A673 (cell line): ENCODE data around the gene MAEL. TPM values are rescaled to one million over a fixed set of nuclear protein-coding genes. Genes with fewer than 3 reads are reported as not detected.
A peak's percentile ranks its signal among the peaks of the same experiment; 100 is the strongest.

Experiments
- BruUV-seq: library from RNA; stranded (reverse); fragments of 400-500 nt; replicated peaks from 2 replicates; lab custom pipeline; 2021; lab: Mats Ljungman, UMichigan
- CTCF ChIA-PET: fragments of 300-600 bp; sonication (Branson Sonifier 250); formaldehyde crosslinking; loops from one replicate; lab custom pipeline; 2022; ENCODE audit warnings: antibody characterized with exemption; lab: Charles Lee
- POLR2A ChIA-PET: fragments of 300-600 bp; sonication (Branson Sonifier 250); formaldehyde crosslinking; loops from one replicate; lab custom pipeline; 2022; ENCODE audit warnings: antibody characterized with exemption; ENCODE audit not compliant: low non-redundant PET; lab: Charles Lee
- DNase-seq: peaks from one replicate; pipeline ENCODE4 v3.0.0-alpha.2; 2015; ENCODE audit warnings: low spot score
- H3K27ac ChIP-seq: fragments of 200-600 bp; sonication (generic); 2 replicates; pipeline ENCODE4 v1.5.1; 2016; ENCODE audit warnings: mixed run types, low read depth, mild to moderate bottlenecking, mixed read lengths, antibody characterized with exemption, low read length; ENCODE audit not compliant: poor library complexity, severe bottlenecking
- H3K27me3 ChIP-seq: fragments of 200-600 bp; sonication (generic); replicated peaks from 2 replicates; pipeline ENCODE4 v1.6.1; 2017; ENCODE audit warnings: mixed run types, low read depth, mild to moderate bottlenecking, mixed read lengths, antibody characterized with exemption, low read length; ENCODE audit not compliant: insufficient read depth, poor library complexity
- H3K36me3 ChIP-seq: fragments of 200-600 bp; sonication (generic); 2 replicates; pipeline ENCODE4 v1.6.1; 2016; ENCODE audit warnings: mixed run types, mild to moderate bottlenecking, mixed read lengths, antibody characterized with exemption, low read length; ENCODE audit not compliant: insufficient read depth, poor library complexity, severe bottlenecking
- H3K4me1 ChIP-seq: fragments of 200-600 bp; sonication (generic); 2 replicates; pipeline ENCODE4 v1.6.1; 2017; ENCODE audit warnings: mixed run types, mild to moderate bottlenecking, mixed read lengths, antibody characterized with exemption, low read length; ENCODE audit not compliant: insufficient read depth, poor library complexity, severe bottlenecking
- H3K4me3 ChIP-seq: fragments of 200-600 bp; sonication (generic); 2 replicates; pipeline ENCODE4 v1.5.1; 2016; ENCODE audit warnings: low read depth, mixed run types, mild to moderate bottlenecking, mixed read lengths, low read length; ENCODE audit not compliant: poor library complexity, severe bottlenecking
- H3K9me3 ChIP-seq: fragments of 200-600 bp; sonication (generic); 2 replicates; pipeline ENCODE4 v1.6.1; 2016; ENCODE audit warnings: mixed run types, low read depth, mild to moderate bottlenecking, mixed read lengths, antibody characterized with exemption, low read length; ENCODE audit not compliant: poor library complexity, severe bottlenecking
- CTCF ChIP-seq: fragments of 300-800, 200-600 bp; sonication (generic); conservative IDR thresholded peaks from 2 replicates; pipeline ENCODE4 v1.5.1; 2017; ENCODE audit warnings: low read depth, mild to moderate bottlenecking, antibody characterized with exemption, low read length, moderate library complexity, mixed read lengths
- EZH2 ChIP-seq: fragments of 200-600 bp; sonication (generic); IDR thresholded peaks from 2 replicates; pipeline ENCODE4 v1.6.1; 2017; ENCODE audit warnings: borderline replicate concordance, low read depth, mild to moderate bottlenecking, mixed read lengths, antibody characterized with exemption, low read length; ENCODE audit not compliant: poor library complexity, severe bottlenecking
- intact Hi-C: fragments of 100-400 bp; cut with micrococcal nuclease; formaldehyde crosslinking; loops from one replicate; pipeline ENCODE4 v1.10.0; 2022; ENCODE audit not compliant: unreplicated experiment
- total RNA-seq: library from RNA; stranded (reverse); gene quantifications from 2 replicates; pipeline ENCODE4 v1.2.3, GENCODE V29; 2021

The MAEL gene
- total RNA-seq, 1 experiment from 2014 or later, result not detected

DNA sequence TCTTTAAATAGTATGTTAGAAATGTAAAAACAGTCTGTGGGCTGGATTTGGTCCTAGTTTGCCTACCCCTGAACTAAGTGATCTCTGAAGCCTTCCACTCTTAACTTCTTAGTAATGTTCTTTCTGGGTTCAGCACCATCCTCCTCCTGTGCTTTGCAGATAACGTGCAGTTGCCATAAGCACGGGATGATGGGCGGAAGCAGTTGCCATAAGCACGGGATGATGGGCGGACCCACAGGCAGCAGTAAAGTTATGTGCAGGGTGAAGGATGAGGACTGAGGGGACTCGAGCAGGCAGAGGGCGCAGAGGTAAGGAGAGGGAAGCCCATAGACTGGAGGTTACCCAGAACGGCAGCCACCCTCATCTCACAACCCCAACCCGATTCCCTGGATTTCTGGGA is 75.5 kb downstream of the MAEL start:
- no peaks in the 10 kb centered on the region for H3K27me3 ChIP-seq
- no peak for DNase-seq
- TF ChIP-seq EZH2, result no peak
- no peak for TF ChIP-seq CTCF
- ChIA-PET POLR2A (no interaction called here), CTCF (interaction anchor here (1.4 kb wide), 1 partner anchor 156 kb away, joined by 3 read pairs; no protein-coding TSS in a partner anchor)
- H3K36me3 ChIP-seq, result no peaks in the 10 kb centered on the region
- no peaks in the 10 kb centered on the region for H3K9me3 ChIP-seq
- BruUV-seq, result no TSS peak
- H3K4me3 ChIP-seq, result no peak overlapping the region
- H3K27ac ChIP-seq, result no peak overlapping the region
- intact Hi-C loops, result loop anchor here (10.0 kb wide), 1 partner anchor 620 kb away; no protein-coding TSS in a partner anchor
- H3K4me1 ChIP-seq, result no peaks in the 10 kb centered on the region

DNA sequence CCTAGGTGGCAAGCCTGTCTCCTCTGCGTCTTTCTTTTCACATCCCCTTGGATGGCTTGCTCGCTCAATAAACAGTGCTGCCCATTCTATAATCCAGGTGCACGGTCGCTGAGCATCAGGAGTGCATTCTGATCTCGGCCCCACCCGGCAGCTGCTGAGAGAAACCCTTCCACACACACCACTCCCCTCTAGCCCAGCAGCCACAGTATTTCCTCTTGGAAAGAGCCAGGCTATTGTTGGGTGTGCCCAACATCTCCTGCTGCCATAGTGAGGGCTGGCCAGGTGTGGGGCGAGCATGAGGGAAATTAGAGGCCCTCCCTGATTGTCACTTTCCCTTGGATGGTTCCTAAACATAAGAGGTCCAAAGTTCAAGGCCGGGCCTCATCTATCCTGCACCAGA is 76.4 kb downstream of the MAEL start:
- ChIA-PET POLR2A (no interaction called here), CTCF (interaction anchor here (0.6 to 0.9 kb wide), 2 partner anchors 8 to 14 kb away, joined by 3 read pairs; no protein-coding TSS in a partner anchor)
- intact Hi-C loops, result loop anchor here (10.0 kb wide), 1 partner anchor 619 kb away; no protein-coding TSS in a partner anchor
- H3K27ac ChIP-seq, result no peak overlapping the region
- H3K4me1 ChIP-seq, result no peaks in the 10 kb centered on the region
- no peaks in the 10 kb centered on the region for H3K36me3 ChIP-seq
- no peak overlapping the region for H3K4me3 ChIP-seq
- BruUV-seq, result no TSS peak
- no peak for DNase-seq
- TF ChIP-seq EZH2 (no peak), CTCF (no peak)
- H3K27me3 ChIP-seq, result no peaks in the 10 kb centered on the region
- H3K9me3 ChIP-seq, result no peaks in the 10 kb centered on the region

DNA sequence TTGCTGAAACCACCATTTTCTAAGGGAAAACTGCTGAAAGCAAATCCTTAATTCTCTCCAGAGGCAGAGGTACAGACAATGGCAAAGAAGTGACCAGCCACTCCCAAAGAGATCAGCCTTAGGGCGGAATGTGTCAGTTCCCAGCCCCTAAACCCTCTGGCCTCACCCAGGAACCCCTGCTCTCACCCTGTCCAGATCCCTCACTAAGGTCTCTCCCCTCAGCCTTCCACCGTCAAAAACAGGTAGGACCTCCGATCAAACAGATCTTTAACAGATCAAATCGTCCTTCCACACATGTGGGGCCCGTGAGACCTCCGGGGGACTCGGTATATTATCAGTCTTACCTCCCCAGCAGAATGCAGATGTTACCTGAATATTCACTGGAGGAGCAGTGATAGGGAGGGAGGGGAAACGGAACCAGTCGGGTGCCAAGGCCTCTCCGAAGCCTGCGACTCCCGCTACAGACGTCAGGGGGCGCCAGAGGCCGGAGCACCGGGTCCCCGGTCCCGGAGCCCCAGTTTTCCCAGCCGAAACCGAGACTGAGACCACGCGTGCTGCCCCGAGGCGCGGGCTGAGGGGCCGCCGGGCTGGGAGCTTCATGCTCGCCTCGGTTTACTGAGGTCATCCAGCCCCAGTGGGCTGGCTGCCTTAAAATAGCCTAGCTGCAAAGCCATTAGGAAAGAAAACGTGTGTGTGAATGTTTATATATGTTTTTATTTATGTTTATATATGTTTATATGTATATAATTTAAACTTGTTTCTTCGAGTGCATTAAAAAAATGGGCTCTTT is 77.4 kb downstream of the MAEL start:
- H3K4me3 ChIP-seq, result peak overlapping the region; percentile 21
- ChIA-PET POLR2A (interaction anchor here (1.1 kb wide), 1 partner anchor 142 kb away, joined by 3 read pairs; no protein-coding TSS in a partner anchor), CTCF (interaction anchor here (0.8 to 1.4 kb wide), 4 partner anchors 9 to 201 kb away, joined by 3 to 17 read pairs (median 6); partner anchors contain the start of gene POU2F1)
- no peaks in the 10 kb centered on the region for H3K4me1 ChIP-seq
- H3K9me3 ChIP-seq, result no peaks in the 10 kb centered on the region
- BruUV-seq, result no TSS peak
- no peaks in the 10 kb centered on the region for H3K36me3 ChIP-seq
- no peak for TF ChIP-seq EZH2
- TF ChIP-seq CTCF, result peak; percentile 95
- DNase-seq, result peak; percentile 83
- intact Hi-C loops, result loop anchor here (1.0 to 10.0 kb wide), 6 partner anchors 62 to 618 kb away; partner anchors contain the start of gene POU2F1
- no peaks in the 10 kb centered on the region for H3K27me3 ChIP-seq
- H3K27ac ChIP-seq, result no peak overlapping the region
